PFSK-1 (cell line): ENCODE data around the gene MSANTD1.

ENCODE experiments used
- FOXP2 ChIP-seq: optimal IDR thresholded peaks from 2 replicates; pipeline ENCODE3; 2011; ENCODE audit warnings: borderline replicate concordance, control low read depth, inconsistent platforms; ENCODE audit not compliant: insufficient read depth; ENCODE audit errors: extremely low read length, extremely low read depth
- POLR2AphosphoS5 ChIP-seq: IDR thresholded peaks from 2 replicates; pipeline ENCODE4 v1.6.1; 2012; ENCODE audit warnings: low read depth, mild to moderate bottlenecking, control low read depth, low read length, moderate library complexity
- SIN3A ChIP-seq: IDR thresholded peaks from 2 replicates; pipeline ENCODE4 v1.6.1; 2012; ENCODE audit warnings: mild to moderate bottlenecking, low read length, moderate library complexity, borderline replicate concordance; ENCODE audit not compliant: insufficient read depth
- TAF1 ChIP-seq: IDR thresholded peaks from 2 replicates; pipeline ENCODE4 v1.6.1; 2012; ENCODE audit warnings: low read length, control low read depth, borderline replicate concordance; ENCODE audit not compliant: insufficient read depth
- TF ChIP-seq, protein P1 (sequence below), 2 experiments: IDR thresholded peaks; 2 replicates each; pipeline versions ENCODE4 v1.6.1 to v1.8.0; 2011 to 2012; ENCODE audit warnings: low read depth in 2 of 2, low read length in 2 of 2, control low read depth in 1 of 2, inconsistent platforms in 1 of 2, mild to moderate bottlenecking in 1 of 2, moderate library complexity in 1 of 2; ENCODE audit not compliant: insufficient read depth in 1 of 2

DNA sequence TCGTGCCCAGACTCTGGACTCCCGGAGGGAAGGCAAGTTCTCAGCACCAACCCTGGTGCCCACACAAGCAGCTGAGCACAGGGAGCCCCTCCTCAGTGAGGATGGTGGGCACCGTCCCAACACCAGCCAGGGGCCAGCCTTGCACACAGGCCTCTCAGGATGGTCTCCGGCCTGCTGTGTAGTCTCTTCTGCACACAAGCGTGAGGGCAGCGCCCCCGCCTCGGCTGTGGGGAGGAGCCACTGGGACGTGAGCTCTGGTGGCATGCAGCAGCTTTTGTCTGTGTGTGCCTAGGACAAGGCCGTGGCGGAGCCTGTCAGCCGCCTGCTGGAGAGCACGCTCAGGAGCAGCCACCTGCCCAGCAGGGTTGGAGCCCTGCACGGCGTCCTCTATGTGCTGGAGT, 16.1 kb upstream of the MSANTD1 start:
- TF ChIP-seq POLR2AphosphoS5 (no peak), FOXP2 (no peak), TAF1 (no peak), SIN3A (no peak)
- TF ChIP-seq, protein P1, sequence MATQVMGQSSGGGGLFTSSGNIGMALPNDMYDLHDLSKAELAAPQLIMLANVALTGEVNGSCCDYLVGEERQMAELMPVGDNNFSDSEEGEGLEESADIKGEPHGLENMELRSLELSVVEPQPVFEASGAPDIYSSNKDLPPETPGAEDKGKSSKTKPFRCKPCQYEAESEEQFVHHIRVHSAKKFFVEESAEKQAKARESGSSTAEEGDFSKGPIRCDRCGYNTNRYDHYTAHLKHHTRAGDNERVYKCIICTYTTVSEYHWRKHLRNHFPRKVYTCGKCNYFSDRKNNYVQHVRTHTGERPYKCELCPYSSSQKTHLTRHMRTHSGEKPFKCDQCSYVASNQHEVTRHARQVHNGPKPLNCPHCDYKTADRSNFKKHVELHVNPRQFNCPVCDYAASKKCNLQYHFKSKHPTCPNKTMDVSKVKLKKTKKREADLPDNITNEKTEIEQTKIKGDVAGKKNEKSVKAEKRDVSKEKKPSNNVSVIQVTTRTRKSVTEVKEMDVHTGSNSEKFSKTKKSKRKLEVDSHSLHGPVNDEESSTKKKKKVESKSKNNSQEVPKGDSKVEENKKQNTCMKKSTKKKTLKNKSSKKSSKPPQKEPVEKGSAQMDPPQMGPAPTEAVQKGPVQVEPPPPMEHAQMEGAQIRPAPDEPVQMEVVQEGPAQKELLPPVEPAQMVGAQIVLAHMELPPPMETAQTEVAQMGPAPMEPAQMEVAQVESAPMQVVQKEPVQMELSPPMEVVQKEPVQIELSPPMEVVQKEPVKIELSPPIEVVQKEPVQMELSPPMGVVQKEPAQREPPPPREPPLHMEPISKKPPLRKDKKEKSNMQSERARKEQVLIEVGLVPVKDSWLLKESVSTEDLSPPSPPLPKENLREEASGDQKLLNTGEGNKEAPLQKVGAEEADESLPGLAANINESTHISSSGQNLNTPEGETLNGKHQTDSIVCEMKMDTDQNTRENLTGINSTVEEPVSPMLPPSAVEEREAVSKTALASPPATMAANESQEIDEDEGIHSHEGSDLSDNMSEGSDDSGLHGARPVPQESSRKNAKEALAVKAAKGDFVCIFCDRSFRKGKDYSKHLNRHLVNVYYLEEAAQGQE (IDR thresholded peaks at IDR 0.05; ENCODE audit: insufficient read depth in 1 of 2, low read depth in 2 of 2, low read length in 2 of 2): no peak
